ENCODE measurements around the gene NAA20. TPM values are rescaled to one million over a fixed set of nuclear protein-coding genes. Genes with fewer than 3 reads are reported as not detected.

Gene NAA20
- total RNA-seq, 2 experiments from 2014 or later = 18.8 to 18.9 TPM

GRCh38 chr20:19990850-19991249 is 26.3 kb upstream of the NAA20 start:
- TF ChIP-seq, protein P1, sequence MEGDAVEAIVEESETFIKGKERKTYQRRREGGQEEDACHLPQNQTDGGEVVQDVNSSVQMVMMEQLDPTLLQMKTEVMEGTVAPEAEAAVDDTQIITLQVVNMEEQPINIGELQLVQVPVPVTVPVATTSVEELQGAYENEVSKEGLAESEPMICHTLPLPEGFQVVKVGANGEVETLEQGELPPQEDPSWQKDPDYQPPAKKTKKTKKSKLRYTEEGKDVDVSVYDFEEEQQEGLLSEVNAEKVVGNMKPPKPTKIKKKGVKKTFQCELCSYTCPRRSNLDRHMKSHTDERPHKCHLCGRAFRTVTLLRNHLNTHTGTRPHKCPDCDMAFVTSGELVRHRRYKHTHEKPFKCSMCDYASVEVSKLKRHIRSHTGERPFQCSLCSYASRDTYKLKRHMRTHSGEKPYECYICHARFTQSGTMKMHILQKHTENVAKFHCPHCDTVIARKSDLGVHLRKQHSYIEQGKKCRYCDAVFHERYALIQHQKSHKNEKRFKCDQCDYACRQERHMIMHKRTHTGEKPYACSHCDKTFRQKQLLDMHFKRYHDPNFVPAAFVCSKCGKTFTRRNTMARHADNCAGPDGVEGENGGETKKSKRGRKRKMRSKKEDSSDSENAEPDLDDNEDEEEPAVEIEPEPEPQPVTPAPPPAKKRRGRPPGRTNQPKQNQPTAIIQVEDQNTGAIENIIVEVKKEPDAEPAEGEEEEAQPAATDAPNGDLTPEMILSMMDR (IDR thresholded peaks at IDR 0.05) = no peak
- no peak overlapping the region for H3K4me3 Mint-ChIP-seq
- no peak for ATAC-seq (ENCODE audit: poor library complexity)
- H3K4me1 Mint-ChIP-seq (ENCODE audit: low read depth) = no peaks in the 10 kb centered on the region
- Histone ChIP-seq H3K27me3 (ENCODE audit: control insufficient read depth in 1 of 2, insufficient read depth in 2 of 2, low read length in 2 of 2) (no peaks in the 10 kb centered on the region), H3K36me3 (ENCODE audit: insufficient read depth, low read length) (no peaks in the 10 kb centered on the region), H3K9me3 (ENCODE audit: control insufficient read depth in 1 of 2, insufficient read depth in 1 of 2, low read length in 2 of 2) (no peaks in the 10 kb centered on the region), H3K27ac (ENCODE audit: low read depth in 1 of 2, low read length in 2 of 2) (no peak overlapping the region), H3K4me3 (ENCODE audit: low read length) (no peak overlapping the region), H3K4me1 (ENCODE audit: insufficient read depth, low read length) (no peaks in the 10 kb centered on the region)
- DNase-seq = no peak
- no peaks in the 10 kb centered on the region for H3K9me3 Mint-ChIP-seq
- intact Hi-C loops (cut with DNase I, micrococcal nuclease) = loop anchor here (10.0 kb wide), 3 partner anchors 64 to 1576 kb away; partner anchors contain the start of genes CFAP61 (in 1 of the 2) and CRNKL1 (in 1 of the 2)
- peaks cover 18% of the 10 kb centered on the region for H3K27me3 Mint-ChIP-seq
- POLR2A ChIA-PET = no interaction called here
- CTCF ChIA-PET = no interaction called here
- no peak overlapping the region for H3K27ac Mint-ChIP-seq
- no peaks in the 10 kb centered on the region for H3K36me3 Mint-ChIP-seq (ENCODE audit: low read depth)

DNA sequence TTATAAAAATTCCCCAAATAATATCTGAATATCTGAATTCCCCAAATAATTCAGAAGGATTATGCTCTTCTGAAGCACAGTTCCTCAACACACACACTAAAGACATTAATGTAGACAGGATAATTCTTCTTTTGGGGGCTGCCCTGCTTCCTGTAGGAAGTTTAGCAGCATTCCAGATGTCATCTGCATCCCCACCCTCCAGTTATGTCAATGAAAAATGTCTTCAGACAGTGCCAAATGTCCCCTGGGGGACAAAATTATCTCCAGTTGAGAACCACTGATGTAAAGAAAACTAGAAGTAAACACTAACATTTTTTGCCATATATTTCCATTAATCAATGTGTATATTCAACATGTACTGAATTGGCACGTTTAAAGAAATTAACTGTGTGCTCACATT is 25.9 kb upstream of the NAA20 start:
- Mint-ChIP-seq H3K4me3 (no peak overlapping the region), H3K4me1 (ENCODE audit: low read depth) (no peaks in the 10 kb centered on the region), H3K27me3 (peaks cover 16% of the 10 kb centered on the region), H3K27ac (no peak overlapping the region), H3K9me3 (no peaks in the 10 kb centered on the region), H3K36me3 (ENCODE audit: low read depth) (no peaks in the 10 kb centered on the region)
- Histone ChIP-seq H3K27me3 (ENCODE audit: control insufficient read depth in 1 of 2, insufficient read depth in 2 of 2, low read length in 2 of 2) (no peaks in the 10 kb centered on the region), H3K4me3 (ENCODE audit: low read length) (no peak overlapping the region), H3K36me3 (ENCODE audit: insufficient read depth, low read length) (no peaks in the 10 kb centered on the region), H3K9me3 (ENCODE audit: control insufficient read depth in 1 of 2, insufficient read depth in 1 of 2, low read length in 2 of 2) (no peaks in the 10 kb centered on the region), H3K27ac (ENCODE audit: low read depth in 1 of 2, low read length in 2 of 2) (no peak overlapping the region), H3K4me1 (ENCODE audit: insufficient read depth, low read length) (no peaks in the 10 kb centered on the region)
- TF ChIP-seq, protein P1 (IDR thresholded peaks at IDR 0.05) = no peak
- CTCF ChIA-PET = no interaction called here
- no peak for ATAC-seq (ENCODE audit: poor library complexity)
- intact Hi-C loops (cut with DNase I, micrococcal nuclease) = loop anchor here (10.0 kb wide), 3 partner anchors 63 to 1577 kb away; partner anchors contain the start of genes CFAP61 (in 1 of the 2) and CRNKL1 (in 1 of the 2)
- POLR2A ChIA-PET = no interaction called here
- DNase-seq = no peak

- no peak for ATAC-seq (ENCODE audit: poor library complexity)
- no peaks in the 10 kb centered on the region for H3K4me1 Mint-ChIP-seq (ENCODE audit: low read depth)
- no peak overlapping the region for H3K4me3 ChIP-seq (ENCODE audit: low read length)
- TF ChIP-seq, protein P1 (IDR thresholded peaks at IDR 0.05) = no peak
- H3K36me3 ChIP-seq (ENCODE audit: insufficient read depth, low read length) = no peaks in the 10 kb centered on the region
- H3K27ac ChIP-seq (ENCODE audit: low read depth in 1 of 2, low read length in 2 of 2) = no peak overlapping the region
- H3K27me3 ChIP-seq (ENCODE audit: control insufficient read depth in 1 of 2, insufficient read depth in 2 of 2, low read length in 2 of 2) = no peaks in the 10 kb centered on the region
- no peaks in the 10 kb centered on the region for H3K9me3 Mint-ChIP-seq
- no peaks in the 10 kb centered on the region for H3K4me1 ChIP-seq (ENCODE audit: insufficient read depth, low read length)
- DNase-seq = no peak
- H3K36me3 Mint-ChIP-seq (ENCODE audit: low read depth) = no peaks in the 10 kb centered on the region
- no peak overlapping the region for H3K4me3 Mint-ChIP-seq
- CTCF ChIA-PET = no interaction called here
- no peaks in the 10 kb centered on the region for H3K9me3 ChIP-seq (ENCODE audit: control insufficient read depth in 1 of 2, insufficient read depth in 1 of 2, low read length in 2 of 2)
- POLR2A ChIA-PET = no interaction called here
- peaks cover 18% of the 10 kb centered on the region for H3K27me3 Mint-ChIP-seq
- no peak overlapping the region for H3K27ac Mint-ChIP-seq
- intact Hi-C loops (cut with DNase I, micrococcal nuclease) = loop anchor here (10.0 kb wide), 3 partner anchors 63 to 1577 kb away; partner anchors contain the start of genes CFAP61 (in 1 of the 2) and CRNKL1 (in 1 of the 2)
These were observed 25.3 kb upstream of the NAA20 start for GRCh38 chr20:19991854-19992253.
